H9 (cell line): ENCODE results near the gene MYMK. TPM values are rescaled to one million over a fixed set of nuclear protein-coding genes. Genes with fewer than 3 reads are reported as not detected.

Source experiments
- DNase-seq: peaks from one replicate; pipeline ENCODE4 v3.0.0-alpha.2; 2017
- H2AFZ ChIP-seq: one replicate; pipeline ENCODE4 v1.6.1; 2013; ENCODE audit warnings: mild to moderate bottlenecking, low read length, control low read depth, moderate library complexity
- H2AK5ac ChIP-seq: 2 replicates; pipeline ENCODE4 v1.6.1; 2013; ENCODE audit warnings: low read length, control low read depth, mixed read lengths; ENCODE audit not compliant: insufficient read length
- H2BK120ac ChIP-seq: one replicate; pipeline ENCODE4 v1.6.1; 2013; ENCODE audit warnings: low read depth, mild to moderate bottlenecking, low read length, control low read depth, inconsistent platforms; ENCODE audit not compliant: poor library complexity, severe bottlenecking
- H2BK12ac ChIP-seq: 2 replicates; pipeline ENCODE4 v1.6.1; 2013; ENCODE audit warnings: low read length, control low read depth, mixed read lengths, low read depth; ENCODE audit not compliant: insufficient read length
- H2BK15ac ChIP-seq: 2 replicates; pipeline ENCODE4 v1.6.1; 2013; ENCODE audit warnings: low read depth, low read length, control low read depth
- H2BK20ac ChIP-seq: one replicate; pipeline ENCODE4 v1.6.1; 2013; ENCODE audit warnings: low read depth, mild to moderate bottlenecking, low read length, control low read depth, inconsistent platforms; ENCODE audit not compliant: poor library complexity, severe bottlenecking
- H2BK5ac ChIP-seq: 2 replicates; pipeline ENCODE4 v1.6.1; 2013; ENCODE audit warnings: low read length, control low read depth, mixed read lengths; ENCODE audit not compliant: insufficient read length
- H3K14ac ChIP-seq: 2 replicates; pipeline ENCODE4 v1.6.1; 2013; ENCODE audit warnings: low read length, control low read depth; ENCODE audit not compliant: insufficient read depth
- H3K18ac ChIP-seq: 2 replicates; pipeline ENCODE4 v1.6.1; 2013; ENCODE audit warnings: low read depth, mild to moderate bottlenecking, mixed read lengths, low read length, control low read depth; ENCODE audit not compliant: insufficient read length
- H3K23ac ChIP-seq: 2 replicates; pipeline ENCODE4 v1.6.1; 2013; ENCODE audit warnings: low read length, control low read depth, mixed read lengths, low read depth; ENCODE audit not compliant: insufficient read length
- H3K23me2 ChIP-seq: 2 replicates; pipeline ENCODE4 v1.6.1; 2013; ENCODE audit warnings: low read depth, mild to moderate bottlenecking, mixed read lengths, low read length, control low read depth; ENCODE audit not compliant: insufficient read length, poor library complexity, severe bottlenecking
- H3K27ac ChIP-seq: 2 replicates; pipeline ENCODE4 v1.5.1; 2013; ENCODE audit warnings: low read length, control low read depth, mixed read lengths, low read depth; ENCODE audit not compliant: insufficient read length
- H3K27me3 ChIP-seq: 2 replicates; pipeline ENCODE4 v1.6.1; 2013; ENCODE audit warnings: low read length, control low read depth, inconsistent platforms; ENCODE audit not compliant: insufficient read depth
- H3K4ac ChIP-seq: 2 replicates; pipeline ENCODE4 v1.6.1; 2013; ENCODE audit warnings: low read depth, mild to moderate bottlenecking, control low read depth, inconsistent platforms, low read length, moderate library complexity
- H3K4me1 ChIP-seq: 2 replicates; pipeline ENCODE4 v1.6.1; 2013; ENCODE audit warnings: low read length, control low read depth, inconsistent platforms; ENCODE audit not compliant: insufficient read depth
- H3K4me2 ChIP-seq: 2 replicates; pipeline ENCODE4 v1.6.1; 2013; ENCODE audit warnings: low read length, control low read depth, mixed read lengths; ENCODE audit not compliant: insufficient read length, insufficient read depth
- H3K56ac ChIP-seq: 2 replicates; pipeline ENCODE4 v1.6.1; 2013; ENCODE audit warnings: low read depth, mild to moderate bottlenecking, mixed read lengths, low read length, control low read depth; ENCODE audit not compliant: insufficient read length
- H3K79me1 ChIP-seq: 2 replicates; pipeline ENCODE4 v1.6.1; 2013; ENCODE audit warnings: low read depth, mild to moderate bottlenecking, moderate library complexity, low read length, control low read depth, inconsistent platforms; ENCODE audit not compliant: insufficient read depth, poor library complexity, severe bottlenecking
- H3K79me2 ChIP-seq: 2 replicates; pipeline ENCODE4 v1.6.1; 2013; ENCODE audit warnings: low read length, control low read depth, inconsistent platforms; ENCODE audit not compliant: insufficient read depth
- H3K9ac ChIP-seq: 2 replicates; pipeline ENCODE4 v1.6.1; 2013; ENCODE audit warnings: low read length, control low read depth, mixed read lengths; ENCODE audit not compliant: insufficient read length; ENCODE audit errors: extremely low read depth
- H3K9me3 ChIP-seq: one replicate; pipeline ENCODE4 v1.6.1; 2013; ENCODE audit warnings: low read depth, low read length, inconsistent platforms; ENCODE audit not compliant: control insufficient read depth
- H3T11ph ChIP-seq: one replicate; pipeline ENCODE4 v1.6.1; 2013; ENCODE audit warnings: mild to moderate bottlenecking, low read length, control low read depth, inconsistent platforms
- H4K20me1 ChIP-seq: one replicate; pipeline ENCODE4 v1.6.1; 2013; ENCODE audit not compliant: control insufficient read depth, insufficient read length, insufficient read depth
- H4K5ac ChIP-seq: 2 replicates; pipeline ENCODE4 v1.6.1; 2013; ENCODE audit warnings: low read depth, mild to moderate bottlenecking, mixed read lengths, low read length, control low read depth; ENCODE audit not compliant: insufficient read length
- H4K8ac ChIP-seq: replicated peaks from 2 replicates; pipeline ENCODE4 v1.6.1; 2013; ENCODE audit warnings: low read length, control low read depth, mixed read lengths, low read depth; ENCODE audit not compliant: insufficient read length
- H4K91ac ChIP-seq: 2 replicates; pipeline ENCODE4 v1.6.1; 2013; ENCODE audit warnings: low read depth, mild to moderate bottlenecking, moderate library complexity, mixed read lengths, low read length, control low read depth; ENCODE audit not compliant: insufficient read length
- H3K27ac Mint-ChIP-seq, 3 experiments: 2 replicates in 2 of 3; 3 replicates in 1 of 3; pipeline ENCODE4 v1.8.0; 2020 to 2021; ENCODE audit warnings: mixed read lengths in 3 of 3, mild to moderate bottlenecking in 1 of 3, moderate library complexity in 1 of 3
- H3K27me3 Mint-ChIP-seq: 2 replicates; pipeline ENCODE4 v1.8.0; 2021; ENCODE audit warnings: low read depth, mild to moderate bottlenecking, moderate library complexity, mixed read lengths
- H3K36me3 Mint-ChIP-seq, 3 experiments: 2 replicates in 2 of 3; 3 replicates in 1 of 3; pipeline ENCODE4 v1.8.0; 2020 to 2021; ENCODE audit warnings: low read depth in 3 of 3, mixed read lengths in 3 of 3; ENCODE audit not compliant: insufficient read depth in 1 of 3
- H3K4me1 Mint-ChIP-seq, 2 experiments: 2 replicates each; pipeline ENCODE4 v1.8.0; 2020; ENCODE audit warnings: mixed read lengths in 2 of 2
- H3K4me3 Mint-ChIP-seq, 2 experiments: 2 replicates in 1 of 2; 3 replicates in 1 of 2; pipeline ENCODE4 v1.8.0; 2020 to 2021; ENCODE audit warnings: mild to moderate bottlenecking in 2 of 2, mixed read lengths in 2 of 2, moderate library complexity in 1 of 2
- H3K9me3 Mint-ChIP-seq, 2 experiments: 2 replicates in 1 of 2; 3 replicates in 1 of 2; pipeline ENCODE4 v1.8.0; 2020; ENCODE audit warnings: mild to moderate bottlenecking in 2 of 2, mixed read lengths in 2 of 2, moderate library complexity in 1 of 2
- CTCF ChIP-seq: fragments of 200-600 bp; sonication (generic); conservative IDR thresholded peaks from 3 replicates; pipeline ENCODE4 v1.8.0; 2021; ENCODE audit warnings: antibody characterized with exemption, mild to moderate bottlenecking
- WGBS: extraction: QIAGEN DNeasy Blood & Tissue Kit; methylation state at CpG from one replicate; pipeline ENCODE4 v1.1.7; 2013; ENCODE audit warnings: missing lambda C conversion rate, low lambda C conversion rate, mixed read lengths; ENCODE audit not compliant: insufficient read length; ENCODE audit errors: extremely low coverage; 5-methylcytosine and 5-hydroxymethylcytosine counted together
- total RNA-seq: library from RNA; stranded (reverse); gene quantifications from 2 replicates; pipeline ENCODE4 v1.2.1, GENCODE V29; 2021

Gene MYMK
- total RNA-seq, 1 experiment from 2014 or later, result not detected

DNA sequence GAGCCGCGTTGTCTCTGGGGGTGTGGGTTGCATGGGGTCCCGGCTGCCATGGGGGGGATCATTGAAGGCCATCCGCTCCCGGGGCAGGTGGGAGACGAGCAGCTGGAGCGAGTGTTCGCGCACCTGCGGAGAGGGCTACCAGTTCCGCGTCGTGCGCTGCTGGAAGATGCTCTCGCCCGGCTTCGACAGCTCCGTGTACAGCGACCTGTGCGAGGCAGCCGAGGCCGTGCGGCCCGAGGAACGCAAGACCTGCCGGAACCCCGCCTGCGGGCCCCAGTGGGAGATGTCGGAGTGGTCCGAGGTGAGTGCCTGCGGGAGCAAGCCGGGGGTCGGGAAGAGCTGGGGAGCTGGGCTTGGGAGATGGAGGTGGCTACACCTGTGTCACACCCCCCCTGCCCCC is 43.4 kb upstream of the MYMK start:
- H3K27me3 Mint-ChIP-seq, result peaks cover 9% of the 10 kb centered on the region
- H3K4me3 Mint-ChIP-seq, result no peak overlapping the region
- Histone ChIP-seq H3K4me1 (no peaks in the 10 kb centered on the region; the same call in 1 of the 2 replicates), H2BK12ac (no peak overlapping the region), H3K23ac (no peak overlapping the region), H2BK5ac (no peak overlapping the region), H3K27ac (no peak overlapping the region), H2BK20ac (no peak overlapping the region), H4K5ac (no peak overlapping the region), H3K56ac (no peak overlapping the region), H3K18ac (no peak overlapping the region), H2AFZ (no peak overlapping the region), H3K4ac (no peak overlapping the region), H3K79me2 (no peaks in the 10 kb centered on the region), H3K79me1 (no peaks in the 10 kb centered on the region), H3K14ac (no peak overlapping the region; the same call in 1 of the 2 replicates), H4K91ac (no peak overlapping the region), H4K8ac (no peak overlapping the region), H3K9ac (no peak overlapping the region), H2AK5ac (no peak overlapping the region), H3K9me3 (no peaks in the 10 kb centered on the region), H3K4me2 (no peak overlapping the region), H3K27me3 (no peaks in the 10 kb centered on the region), H2BK15ac (no peak overlapping the region), H2BK120ac (no peak overlapping the region), H3T11ph (no peak overlapping the region), H4K20me1 (no peaks in the 10 kb centered on the region), H3K23me2 (no peaks in the 10 kb centered on the region)
- H3K4me1 Mint-ChIP-seq, result peaks cover 4 to 19% of the 10 kb centered on the region in 2 experiments
- no peak overlapping the region for H3K27ac Mint-ChIP-seq
- no peak for TF ChIP-seq CTCF
- no peak for DNase-seq
- H3K36me3 Mint-ChIP-seq, result no peaks in the 10 kb centered on the region
- no peaks in the 10 kb centered on the region for H3K9me3 Mint-ChIP-seq
- whole genome bisulfite sequencing, result no CpG with 5 or more reads among the region's 33 CpGs
